Renal pelvis (tissue), 4 donors: ENCODE measurements around the gene TMEM161B. TPM values are rescaled to one million over a fixed set of nuclear protein-coding genes. Genes with fewer than 3 reads are reported as not detected.
"Not testable (repeated sequence)": the region's sequence is repeated elsewhere in the genome, so short reads cannot be mapped to it uniquely, and the experiment has no call there.

Experiments
- DNase-seq: peaks from one replicate; pipeline ENCODE4 v3.0.0-alpha.2; 2013
- polyA plus RNA-seq, 3 donors: library from polyadenylated mRNA; unstranded; fragments of 120-200 nt; gene quantifications; one replicate each; pipeline ENCODE4 v1.2.1, GENCODE V29; 2013; ENCODE audit not compliant: insufficient read length in 3 of 3

The TMEM161B gene
- polyA plus RNA-seq, 3 donors = 22.6 to 28.1 (median 28.0) TPM

DNA sequence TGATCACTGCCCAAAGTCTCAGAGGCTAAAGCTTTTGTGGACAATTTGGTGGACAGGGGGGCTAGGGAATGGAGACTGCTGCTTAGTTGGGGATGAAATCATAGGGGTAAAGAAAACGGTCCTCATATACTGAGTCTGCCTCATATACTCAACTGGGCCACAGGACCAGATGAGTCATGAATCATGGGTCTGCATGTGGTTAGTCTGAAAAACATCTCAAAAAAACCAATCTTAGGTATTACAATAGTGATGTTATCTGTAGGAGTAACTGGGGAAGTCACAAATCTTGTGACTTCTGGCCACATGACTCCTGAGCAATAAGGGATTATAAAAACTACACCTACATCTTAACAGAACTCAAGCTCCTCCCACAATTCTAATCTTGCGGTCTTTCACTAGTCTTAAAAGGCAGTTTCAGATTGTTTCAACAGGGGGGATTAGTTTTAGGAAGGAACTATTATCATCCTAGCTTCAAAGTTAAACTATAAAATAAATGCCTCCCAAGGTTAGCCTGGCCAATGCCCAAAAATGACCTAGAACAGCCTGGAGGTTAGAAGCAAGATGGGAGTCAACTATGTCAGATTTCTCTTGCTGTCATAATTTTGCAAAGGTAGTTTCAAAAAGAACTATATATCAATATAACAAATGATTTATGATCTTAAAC, 17.5 kb downstream of the TMEM161B start:
- DNase-seq = no peak

- no peak for DNase-seq
Observed at GRCh38 chr5:88250010-88250409, 18.6 kb downstream of the TMEM161B start.

DNA sequence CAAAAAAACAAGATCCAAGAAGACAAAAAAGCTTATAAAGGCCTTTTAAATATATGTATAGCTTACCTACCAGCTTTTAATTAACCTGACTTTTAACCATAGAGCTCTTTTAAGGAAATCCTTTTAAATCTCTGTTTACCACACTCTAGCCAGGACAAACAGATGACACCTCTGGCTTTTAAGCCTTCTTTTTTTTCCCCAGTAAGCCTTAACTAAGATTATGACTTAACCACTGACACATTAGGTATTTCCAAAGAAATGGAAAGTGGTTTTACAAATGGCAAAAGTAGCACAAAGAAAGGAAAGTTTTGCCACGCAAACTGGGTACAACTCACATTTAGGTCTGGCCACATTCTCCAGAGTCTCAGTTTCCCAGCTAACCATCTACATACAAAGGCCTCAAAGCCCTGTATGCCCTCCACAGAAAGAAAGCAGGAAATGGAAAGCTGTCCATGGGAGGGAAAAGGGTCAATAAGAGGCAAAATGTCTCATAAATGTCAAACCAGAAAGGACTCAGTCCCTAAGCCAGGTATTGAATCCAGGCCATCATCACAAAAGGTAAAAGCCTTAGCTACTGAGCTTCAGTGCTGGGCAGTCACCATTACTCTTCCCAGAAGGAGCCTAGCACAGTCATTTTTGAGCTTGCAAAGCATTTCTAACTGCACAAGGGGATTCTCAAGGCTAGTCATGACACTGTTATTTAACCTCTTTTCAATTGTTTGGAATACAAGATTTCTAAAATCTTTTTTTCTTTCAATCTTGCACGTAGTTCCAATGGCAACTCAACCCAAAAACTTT, 19.7 kb downstream of the TMEM161B start:
- DNase-seq = no peak

GRCh38 chr5:88248094-88248493, 20.6 kb downstream of the TMEM161B start:
- DNase-seq = no peak

GRCh38 chr5:88245893-88246244, 22.8 kb downstream of the TMEM161B start:
- DNase-seq = no peak

GRCh38 chr5:88245241-88245892, 23.3 kb downstream of the TMEM161B start:
- no peak for DNase-seq

- no peak for DNase-seq
Observed at GRCh38 chr5:88244686-88245085, 24.0 kb downstream of the TMEM161B start.

- not testable (repeated sequence) for DNase-seq
Observed at GRCh38 chr5:88243493-88243892, 25.2 kb downstream of the TMEM161B start.

- no peak for DNase-seq
Observed at GRCh38 chr5:88238732-88239131, 29.9 kb downstream of the TMEM161B start.

DNA sequence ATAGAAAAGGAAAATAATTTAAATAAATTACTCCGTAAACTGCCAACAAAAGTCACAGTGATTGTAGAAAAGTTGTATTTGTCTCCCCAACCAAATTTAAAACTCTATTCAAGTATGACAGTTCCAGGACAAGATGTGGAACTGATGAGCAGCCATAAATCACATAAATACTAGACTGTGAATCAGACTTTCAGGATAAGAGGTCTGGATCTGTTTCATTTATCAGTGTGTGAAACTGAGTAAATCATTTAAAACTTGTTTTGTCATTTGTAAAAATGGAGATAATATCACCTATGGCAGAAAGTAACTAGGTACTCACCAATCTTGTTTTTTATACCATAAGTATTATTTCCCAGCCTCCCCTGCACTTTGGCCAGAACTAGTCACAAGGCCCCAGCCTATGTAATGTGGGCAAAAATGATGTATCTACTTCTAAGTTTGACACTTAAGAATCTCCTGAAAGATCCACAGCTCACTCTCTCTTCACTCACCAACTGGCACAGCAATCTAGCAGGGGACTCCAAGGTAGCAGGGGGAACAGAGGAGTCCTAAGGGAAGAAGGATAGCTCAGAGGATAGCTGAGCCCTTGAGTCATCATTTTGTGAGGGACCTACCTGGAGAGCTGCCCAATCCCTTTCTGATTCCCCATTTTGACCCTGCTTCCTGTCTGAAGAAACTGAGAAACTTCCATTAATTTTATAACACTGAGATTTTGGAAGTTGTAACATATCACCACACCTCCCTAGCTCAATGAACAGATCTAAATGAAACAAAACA, 31.6 kb downstream of the TMEM161B start:
- DNase-seq = no peak

DNA sequence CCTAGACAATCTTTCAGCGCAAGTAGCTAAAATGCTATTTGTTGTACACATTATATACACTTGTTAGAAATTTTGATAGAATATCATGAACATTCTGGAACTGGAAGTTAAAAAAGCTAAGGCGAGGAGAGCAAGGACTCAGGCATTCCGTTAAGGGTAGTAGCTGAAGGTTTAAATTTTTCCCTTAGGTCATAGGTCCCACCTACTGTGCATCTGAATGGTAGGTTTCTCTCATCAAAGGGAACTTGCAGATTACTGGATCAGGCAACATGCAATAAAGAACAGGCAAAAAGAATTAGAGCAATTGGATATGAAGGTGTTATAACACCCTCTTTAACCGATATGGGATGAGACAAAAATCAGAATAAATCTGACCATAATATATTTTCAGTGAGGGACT, 32.8 kb downstream of the TMEM161B start:
- no peak for DNase-seq

DNA sequence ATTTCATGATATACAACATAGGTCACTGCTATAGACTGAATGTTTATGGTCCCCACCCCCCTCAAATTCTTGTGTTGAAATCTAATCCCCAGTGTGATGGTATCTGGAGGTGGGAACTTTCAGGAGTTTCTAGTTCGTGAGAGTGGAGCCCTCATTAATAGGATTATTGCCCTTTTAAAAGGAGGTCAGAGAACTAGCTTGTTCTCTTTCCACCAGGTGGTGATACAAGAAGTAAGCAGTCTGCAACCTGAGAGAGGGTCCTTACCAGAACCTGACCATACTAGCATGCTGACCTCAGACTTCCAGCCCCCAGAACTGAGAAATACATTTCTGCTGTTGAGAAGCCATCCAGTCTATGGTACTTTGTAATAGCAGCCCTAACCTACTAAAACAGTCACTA, 33.3 kb downstream of the TMEM161B start:
- DNase-seq = no peak

DNA sequence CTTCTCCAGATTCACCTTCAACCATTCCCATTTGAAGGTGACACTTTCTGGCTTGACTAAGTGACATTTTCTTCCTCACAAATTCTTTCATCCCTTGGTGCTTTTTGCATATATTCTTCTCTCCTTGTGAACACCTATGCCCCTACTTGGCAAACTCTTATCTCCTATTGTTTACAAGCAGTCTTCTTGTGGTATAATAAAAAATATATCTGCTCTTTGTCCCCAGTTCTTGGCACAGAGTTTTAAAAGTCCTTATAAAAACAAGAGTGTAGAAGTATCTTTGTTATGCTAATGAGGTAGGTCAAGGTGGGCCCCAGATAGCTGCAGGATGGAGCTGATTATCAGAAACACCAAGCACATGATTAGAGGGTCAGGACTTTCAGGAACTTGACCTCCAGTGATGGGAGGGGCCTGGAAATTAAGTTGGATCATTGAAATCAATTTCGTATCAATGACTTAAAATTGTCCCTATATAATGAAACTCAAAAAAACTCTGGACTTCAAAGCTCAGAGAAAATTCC, 38.0 kb downstream of the TMEM161B start:
- DNase-seq = no peak

- DNase-seq = no peak
Observed at GRCh38 chr5:88226881-88227450, 41.7 kb downstream of the TMEM161B start.

DNA sequence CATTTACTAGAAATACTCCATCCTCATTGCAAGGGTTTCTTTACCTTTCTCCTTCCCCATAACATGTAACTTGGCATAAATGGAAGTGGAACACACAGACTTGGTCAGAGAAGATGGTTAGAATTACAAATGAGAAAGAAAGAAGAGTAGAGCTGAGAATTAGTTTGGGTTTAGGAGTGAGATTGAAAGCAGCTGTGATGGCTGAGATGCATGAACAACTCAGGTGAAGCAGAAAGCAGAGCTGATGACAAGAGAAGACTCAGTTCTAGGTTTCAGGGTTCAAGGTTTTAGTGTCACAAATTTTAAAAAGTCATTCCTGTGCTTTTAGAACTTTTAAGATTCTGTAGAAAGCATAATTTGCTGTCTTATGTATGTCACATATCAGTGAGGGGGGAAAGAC, 54.0 kb downstream of the TMEM161B start:
- no peak for DNase-seq

DNA sequence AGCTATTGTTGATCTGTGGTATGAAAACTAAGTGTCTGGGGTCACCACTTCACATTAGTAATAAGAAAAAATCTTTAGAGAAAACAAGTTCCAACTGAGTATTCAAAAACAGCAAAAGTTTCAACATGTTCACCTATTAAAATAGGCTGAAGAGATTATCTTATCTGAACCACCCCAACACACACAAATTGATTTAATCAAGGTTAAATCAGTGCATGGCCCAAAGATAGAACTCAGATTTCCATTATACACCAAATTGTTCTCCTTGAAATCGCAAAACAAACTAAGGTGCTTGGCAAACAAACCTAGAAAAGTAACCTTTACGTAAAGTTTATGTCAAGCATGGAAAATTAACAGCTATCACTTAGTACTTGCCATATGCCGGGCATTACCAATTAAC, 61.1 kb downstream of the TMEM161B start:
- DNase-seq = no peak

GRCh38 chr5:88203981-88204750, 64.5 kb downstream of the TMEM161B start:
- no peak for DNase-seq

DNA sequence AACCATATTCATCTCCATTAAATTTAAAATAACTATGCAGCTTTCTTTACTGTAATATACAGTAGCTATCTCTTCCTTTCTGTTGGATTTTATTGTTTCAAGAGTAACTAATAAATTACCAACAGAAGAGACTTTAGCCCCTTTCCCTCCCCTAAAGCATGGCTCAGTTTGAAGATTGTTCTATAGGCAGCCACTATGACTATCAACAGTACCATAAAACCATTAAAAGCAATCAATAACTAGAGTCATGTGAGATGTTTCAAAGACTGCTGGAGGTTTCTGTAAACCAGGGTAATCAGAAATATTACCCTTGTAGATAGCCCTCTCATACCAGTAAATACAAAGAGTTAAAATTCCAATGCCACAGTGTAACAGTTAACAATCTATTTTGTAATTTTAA, 73.0 kb downstream of the TMEM161B start:
- DNase-seq = no peak

GRCh38 chr5:88193896-88194295, 74.7 kb downstream of the TMEM161B start:
- no peak for DNase-seq

DNA sequence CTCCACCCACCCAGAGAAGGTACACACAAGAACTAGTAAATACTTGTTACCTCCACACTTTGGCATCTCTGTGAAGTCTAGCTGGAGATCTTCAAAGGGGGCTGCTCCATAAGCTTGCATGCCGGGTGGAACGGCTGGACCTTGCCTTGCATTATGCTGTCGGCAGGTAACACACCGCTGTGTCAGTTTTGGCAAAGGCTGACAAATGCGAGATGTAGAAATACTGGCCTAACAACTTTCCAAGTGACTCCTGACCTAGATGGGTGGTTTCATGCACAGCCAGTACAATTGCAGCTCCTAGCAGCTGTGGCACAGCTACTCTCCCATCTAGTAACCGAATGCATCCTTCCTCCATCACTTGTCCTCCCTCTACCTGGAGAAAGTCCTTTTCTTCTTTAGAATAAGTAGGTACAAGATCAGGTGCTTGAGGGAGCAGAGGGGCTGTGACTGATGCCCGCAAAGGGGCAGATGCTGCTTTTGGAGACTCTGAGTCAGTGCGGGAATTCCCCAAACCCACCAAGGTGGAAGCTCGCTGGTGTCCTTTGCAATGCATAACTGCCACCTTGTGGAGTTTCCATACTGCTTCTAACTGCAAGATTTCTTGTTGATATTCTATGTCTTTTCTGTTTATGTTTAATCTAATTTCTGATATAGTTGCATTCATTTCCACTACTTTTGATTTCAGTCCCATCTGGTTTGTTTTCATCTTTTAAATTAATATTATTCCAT, 78.4 kb downstream of the TMEM161B start:
- no peak for DNase-seq
